Measurements from ENCODE around the gene AP2B1.

Gene AP2B1

DNA sequence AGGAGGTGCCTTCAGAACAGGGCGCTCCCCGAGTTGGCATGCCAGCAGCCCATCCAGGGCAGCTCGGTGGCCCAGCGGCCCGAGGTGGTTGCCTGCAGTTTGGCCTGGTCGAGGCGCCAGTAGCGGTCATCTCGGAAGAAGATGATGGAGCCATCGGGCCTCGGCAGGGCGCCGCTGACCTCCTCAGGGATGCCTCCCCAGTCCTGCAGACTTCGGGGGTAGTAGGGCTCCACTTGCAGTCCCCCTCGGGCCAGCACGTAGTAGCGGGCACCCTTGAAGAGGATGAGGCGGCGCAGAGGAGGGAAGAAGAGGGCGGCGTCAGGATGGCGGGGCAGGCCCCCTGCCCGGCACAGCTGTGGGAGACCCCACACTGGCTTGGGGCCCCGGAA is 179.4 kb downstream of the AP2B1 start:
- no peak overlapping the region for H3K27ac ChIP-seq

DNA sequence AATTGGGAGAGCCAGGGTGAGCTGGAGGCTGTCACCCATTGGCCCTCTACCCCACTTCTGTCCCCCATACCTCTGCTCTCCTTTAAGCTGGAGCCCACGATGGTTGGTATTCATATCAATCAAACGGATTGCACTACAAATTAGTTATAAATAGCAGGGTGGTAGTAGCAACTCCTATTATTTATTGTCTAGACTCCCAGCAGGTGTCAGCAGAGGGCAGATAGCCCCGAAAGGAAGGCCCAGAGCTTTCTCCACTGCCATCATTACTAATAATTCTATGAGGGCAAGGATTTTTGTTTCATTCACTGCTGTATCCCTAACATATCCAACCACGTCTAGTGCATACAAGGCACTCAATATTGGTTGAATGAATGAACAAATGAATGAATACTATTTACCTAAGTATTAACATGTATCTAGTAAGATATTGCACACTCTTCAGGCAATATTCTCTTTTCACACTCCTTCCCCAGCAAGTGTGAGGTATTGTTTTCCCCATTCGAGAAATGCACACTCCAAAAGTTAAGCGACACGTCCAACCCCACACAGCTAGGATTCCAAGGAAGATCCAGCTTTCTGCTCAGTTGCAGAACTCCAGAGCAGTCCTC is 179.9 kb downstream of the AP2B1 start:
- TF ChIP-seq, protein P1, sequence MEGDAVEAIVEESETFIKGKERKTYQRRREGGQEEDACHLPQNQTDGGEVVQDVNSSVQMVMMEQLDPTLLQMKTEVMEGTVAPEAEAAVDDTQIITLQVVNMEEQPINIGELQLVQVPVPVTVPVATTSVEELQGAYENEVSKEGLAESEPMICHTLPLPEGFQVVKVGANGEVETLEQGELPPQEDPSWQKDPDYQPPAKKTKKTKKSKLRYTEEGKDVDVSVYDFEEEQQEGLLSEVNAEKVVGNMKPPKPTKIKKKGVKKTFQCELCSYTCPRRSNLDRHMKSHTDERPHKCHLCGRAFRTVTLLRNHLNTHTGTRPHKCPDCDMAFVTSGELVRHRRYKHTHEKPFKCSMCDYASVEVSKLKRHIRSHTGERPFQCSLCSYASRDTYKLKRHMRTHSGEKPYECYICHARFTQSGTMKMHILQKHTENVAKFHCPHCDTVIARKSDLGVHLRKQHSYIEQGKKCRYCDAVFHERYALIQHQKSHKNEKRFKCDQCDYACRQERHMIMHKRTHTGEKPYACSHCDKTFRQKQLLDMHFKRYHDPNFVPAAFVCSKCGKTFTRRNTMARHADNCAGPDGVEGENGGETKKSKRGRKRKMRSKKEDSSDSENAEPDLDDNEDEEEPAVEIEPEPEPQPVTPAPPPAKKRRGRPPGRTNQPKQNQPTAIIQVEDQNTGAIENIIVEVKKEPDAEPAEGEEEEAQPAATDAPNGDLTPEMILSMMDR (conservative IDR thresholded peaks at IDR 0.05) = peak; percentile 83
- no peak for TF ChIP-seq ZFX (IDR thresholded peaks at IDR 0.05)
- no peak overlapping the region for H3K27ac ChIP-seq

More for the DNA sequence above, 179.4 kb downstream of the AP2B1 start:
- TF ChIP-seq, protein P1 (conservative IDR thresholded peaks at IDR 0.05) = no peak
- no peak for TF ChIP-seq ZFX (IDR thresholded peaks at IDR 0.05)

GRCh38 chr17:35768797-35769196 is 181.7 kb downstream of the AP2B1 start:
- H3K27ac ChIP-seq = no peak overlapping the region
- TF ChIP-seq, protein P1 (conservative IDR thresholded peaks at IDR 0.05) = no peak
- TF ChIP-seq ZFX (IDR thresholded peaks at IDR 0.05) = no peak

- no peak for TF ChIP-seq ZFX (IDR thresholded peaks at IDR 0.05)
- TF ChIP-seq, protein P1 (conservative IDR thresholded peaks at IDR 0.05) = no peak; the same call in 1 of the 2 replicates
- no peak overlapping the region for H3K27ac ChIP-seq
These were observed 182.9 kb downstream of the AP2B1 start for GRCh38 chr17:35769895-35770486.

DNA sequence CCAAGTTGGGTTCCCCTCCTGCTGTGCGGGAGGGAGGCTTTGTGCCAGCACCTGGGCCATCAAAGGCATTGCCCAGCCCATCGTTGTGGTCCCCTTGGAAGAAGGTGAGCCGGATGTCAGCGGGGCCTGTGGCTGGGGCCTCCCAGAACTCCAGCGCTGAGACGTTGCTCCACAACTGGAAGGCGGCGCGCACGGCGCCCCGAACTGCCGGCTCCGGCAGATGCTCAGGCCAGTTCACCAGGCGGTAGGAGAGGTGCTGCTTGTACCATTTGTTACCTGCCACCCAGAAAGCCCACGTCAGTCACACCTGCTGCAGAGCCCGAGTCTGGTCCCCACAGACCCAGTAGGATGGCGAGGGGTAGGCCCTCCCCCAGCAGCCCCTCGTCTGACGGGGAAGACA is 186.0 kb downstream of the AP2B1 start:
- H3K27ac ChIP-seq = no peak overlapping the region
- TF ChIP-seq, protein P1 (conservative IDR thresholded peaks at IDR 0.05) = no peak
- no peak for TF ChIP-seq ZFX (IDR thresholded peaks at IDR 0.05)

- no peak overlapping the region for H3K27ac ChIP-seq
- TF ChIP-seq, protein P1 (conservative IDR thresholded peaks at IDR 0.05) = no peak
- no peak for TF ChIP-seq ZFX (IDR thresholded peaks at IDR 0.05)
These were observed 186.7 kb downstream of the AP2B1 start for GRCh38 chr17:35773679-35774425.

- no peak overlapping the region for H3K27ac ChIP-seq
- TF ChIP-seq ZFX (IDR thresholded peaks at IDR 0.05) = no peak
- TF ChIP-seq, protein P1 (conservative IDR thresholded peaks at IDR 0.05) = no peak
These were observed 187.4 kb downstream of the AP2B1 start for GRCh38 chr17:35774499-35774898.
